ENCODE measurements around the gene SVOP.

Gene SVOP

GRCh38 chr12:108964371-108965352 is 56.2 kb downstream of the SVOP start:
- H3K27ac ChIP-seq (ENCODE audit: low read depth, low read length): no peak overlapping the region
- H3K27me3 ChIP-seq (ENCODE audit: low read length): no peaks in the 10 kb centered on the region
- no peak overlapping the region for H3K9ac ChIP-seq (ENCODE audit: low read length)
- no peak overlapping the region for H3K4me2 ChIP-seq (ENCODE audit: low read depth, low read length, poor library complexity, severe bottlenecking)
- H3K9me2 ChIP-seq (replicated peaks; ENCODE audit: insufficient read depth, low read length): no peaks in the 10 kb centered on the region
- no peaks in the 10 kb centered on the region for H3K79me2 ChIP-seq (ENCODE audit: insufficient read depth, low read length)
- no peaks in the 10 kb centered on the region for H3K36me3 ChIP-seq (ENCODE audit: low read length)
- TF ChIP-seq CTCF (IDR thresholded peaks at IDR 0.05; ENCODE audit: insufficient read depth, low read length, poor library complexity, severe bottlenecking) (no peak), EZH2phosphoT487 (conservative IDR thresholded peaks at IDR 0.05; ENCODE audit: low read length) (no peak)
- H4K20me1 ChIP-seq (ENCODE audit: low read depth, low read length): no peaks in the 10 kb centered on the region
- no peaks in the 10 kb centered on the region for H3K9me3 ChIP-seq (ENCODE audit: insufficient read depth, low read length)
- H2AFZ ChIP-seq (ENCODE audit: low read depth, low read length, severe bottlenecking): no peak overlapping the region
- H3K4me3 ChIP-seq (ENCODE audit: insufficient read depth, low read length, poor library complexity, severe bottlenecking): no peak overlapping the region
- no peaks in the 10 kb centered on the region for H3F3A ChIP-seq (ENCODE audit: insufficient read depth)

- Histone ChIP-seq H3K36me3 (ENCODE audit: low read length) (no peaks in the 10 kb centered on the region), H3K9me2 (replicated peaks; ENCODE audit: insufficient read depth, low read length) (no peaks in the 10 kb centered on the region), H4K20me1 (ENCODE audit: low read depth, low read length) (no peaks in the 10 kb centered on the region), H3F3A (ENCODE audit: insufficient read depth) (no peaks in the 10 kb centered on the region), H3K27me3 (ENCODE audit: low read length) (no peaks in the 10 kb centered on the region), H3K9me3 (ENCODE audit: insufficient read depth, low read length) (no peaks in the 10 kb centered on the region), H2AFZ (ENCODE audit: low read depth, low read length, severe bottlenecking) (no peak overlapping the region), H3K79me2 (ENCODE audit: insufficient read depth, low read length) (no peaks in the 10 kb centered on the region), H3K9ac (ENCODE audit: low read length) (no peak overlapping the region), H3K4me3 (ENCODE audit: insufficient read depth, low read length, poor library complexity, severe bottlenecking) (no peak overlapping the region), H3K4me2 (ENCODE audit: low read depth, low read length, poor library complexity, severe bottlenecking) (no peak overlapping the region), H3K27ac (ENCODE audit: low read depth, low read length) (no peak overlapping the region)
- TF ChIP-seq EZH2phosphoT487 (conservative IDR thresholded peaks at IDR 0.05; ENCODE audit: low read length) (no peak), CTCF (IDR thresholded peaks at IDR 0.05; ENCODE audit: insufficient read depth, low read length, poor library complexity, severe bottlenecking) (no peak)
Measured at GRCh38 chr12:108962256-108962655, 58.6 kb downstream of the SVOP start.

- Histone ChIP-seq H3K36me3 (ENCODE audit: low read length) (no peaks in the 10 kb centered on the region), H3F3A (ENCODE audit: insufficient read depth) (no peaks in the 10 kb centered on the region), H3K27ac (ENCODE audit: low read depth, low read length) (no peak overlapping the region), H3K79me2 (ENCODE audit: insufficient read depth, low read length) (no peaks in the 10 kb centered on the region), H3K9ac (ENCODE audit: low read length) (no peak overlapping the region), H3K4me3 (ENCODE audit: insufficient read depth, low read length, poor library complexity, severe bottlenecking) (no peak overlapping the region), H4K20me1 (ENCODE audit: low read depth, low read length) (no peaks in the 10 kb centered on the region), H3K9me2 (replicated peaks; ENCODE audit: insufficient read depth, low read length) (no peaks in the 10 kb centered on the region), H3K4me2 (ENCODE audit: low read depth, low read length, poor library complexity, severe bottlenecking) (no peak overlapping the region), H2AFZ (ENCODE audit: low read depth, low read length, severe bottlenecking) (no peak overlapping the region), H3K27me3 (ENCODE audit: low read length) (no peaks in the 10 kb centered on the region), H3K9me3 (ENCODE audit: insufficient read depth, low read length) (no peaks in the 10 kb centered on the region)
- TF ChIP-seq CTCF (IDR thresholded peaks at IDR 0.05; ENCODE audit: insufficient read depth, low read length, poor library complexity, severe bottlenecking) (no peak), EZH2phosphoT487 (conservative IDR thresholded peaks at IDR 0.05; ENCODE audit: low read length) (no peak)
Measured at GRCh38 chr12:108959748-108960655, 60.9 kb downstream of the SVOP start.

Measured in SU-DHL-6 (cell line).